ENCODE results near the gene MPIG6B. TPM values are rescaled to one million over a fixed set of nuclear protein-coding genes. Genes with fewer than 3 reads are reported as not detected.
A peak's percentile ranks its signal among the peaks of the same experiment; 100 is the strongest.

MPIG6B gene
- total RNA-seq, 4 donors from 2014 or later, result 1.6 to 4.6 (median 4.5) TPM

- no peak for TF ChIP-seq POLR2AphosphoS5 (IDR thresholded peaks at IDR 0.05)
- H3K36me3 ChIP-seq, result peaks cover 40% of the 10 kb centered on the region
- peak overlapping the region; percentile 89 for H3K27ac ChIP-seq
- peak overlapping the region; percentile 75 for H3K4me3 ChIP-seq
- 8% methylated on average over 2 of the region's 2 CpGs for WGBS
- no peaks in the 10 kb centered on the region for H3K9me3 ChIP-seq
- peak in 1 of 2 donors; percentile 77 for DNase-seq (ENCODE audit: low spot score in 2 of 2)
- no peaks in the 10 kb centered on the region for H3K27me3 ChIP-seq
- peaks cover 78% of the 10 kb centered on the region for H3K4me1 ChIP-seq
These were observed 11.2 kb downstream of the MPIG6B start for GRCh38 chr6:31734247-31734820.

- Histone ChIP-seq H3K27me3 (no peaks in the 10 kb centered on the region), H3K36me3 (peaks cover 40% of the 10 kb centered on the region), H3K9me3 (no peaks in the 10 kb centered on the region), H3K4me3 (peak overlapping the region; percentile 75), H3K27ac (peak overlapping the region; percentile 89), H3K4me1 (peaks cover 77% of the 10 kb centered on the region)
- no peak for TF ChIP-seq EP300 (IDR thresholded peaks at IDR 0.05)
- TF ChIP-seq, protein P1, sequence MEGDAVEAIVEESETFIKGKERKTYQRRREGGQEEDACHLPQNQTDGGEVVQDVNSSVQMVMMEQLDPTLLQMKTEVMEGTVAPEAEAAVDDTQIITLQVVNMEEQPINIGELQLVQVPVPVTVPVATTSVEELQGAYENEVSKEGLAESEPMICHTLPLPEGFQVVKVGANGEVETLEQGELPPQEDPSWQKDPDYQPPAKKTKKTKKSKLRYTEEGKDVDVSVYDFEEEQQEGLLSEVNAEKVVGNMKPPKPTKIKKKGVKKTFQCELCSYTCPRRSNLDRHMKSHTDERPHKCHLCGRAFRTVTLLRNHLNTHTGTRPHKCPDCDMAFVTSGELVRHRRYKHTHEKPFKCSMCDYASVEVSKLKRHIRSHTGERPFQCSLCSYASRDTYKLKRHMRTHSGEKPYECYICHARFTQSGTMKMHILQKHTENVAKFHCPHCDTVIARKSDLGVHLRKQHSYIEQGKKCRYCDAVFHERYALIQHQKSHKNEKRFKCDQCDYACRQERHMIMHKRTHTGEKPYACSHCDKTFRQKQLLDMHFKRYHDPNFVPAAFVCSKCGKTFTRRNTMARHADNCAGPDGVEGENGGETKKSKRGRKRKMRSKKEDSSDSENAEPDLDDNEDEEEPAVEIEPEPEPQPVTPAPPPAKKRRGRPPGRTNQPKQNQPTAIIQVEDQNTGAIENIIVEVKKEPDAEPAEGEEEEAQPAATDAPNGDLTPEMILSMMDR (IDR thresholded peaks at IDR 0.05), result no peak
- TF ChIP-seq POLR2A (IDR thresholded peaks at IDR 0.05), result peak in 1 of 2 donors; percentile 6
- TF ChIP-seq POLR2AphosphoS5 (IDR thresholded peaks at IDR 0.05), result peak in 1 of 3 donors; percentile 18
- no peak for DNase-seq (ENCODE audit: low spot score in 2 of 2)
- WGBS, result 0% methylated on average over 18 of the region's 18 CpGs
These were observed 11.7 kb downstream of the MPIG6B start for GRCh38 chr6:31734821-31735406.

GRCh38 chr6:31736021-31736767 lies 13.0 kb downstream of the MPIG6B start, which contains the start of gene CLIC1:
TSS of gene CLIC1 (minus strand) at chr6:31736530. CDS start at chr6:31736300, 230 bp downstream.
- no peak for TF ChIP-seq EP300 (IDR thresholded peaks at IDR 0.05)
- peak; percentile 88 to 89 for TF ChIP-seq POLR2A (IDR thresholded peaks at IDR 0.05)
- peak; percentile 11 to 79 (median 69) for TF ChIP-seq POLR2AphosphoS5 (IDR thresholded peaks at IDR 0.05)
- TF ChIP-seq, protein P1 (IDR thresholded peaks at IDR 0.05), result no peak
- WGBS, result 0% methylated on average over 13 of the region's 24 CpGs
- H3K27me3 ChIP-seq, result no peaks in the 10 kb centered on the region
- H3K4me1 ChIP-seq, result peaks cover 74% of the 10 kb centered on the region
- peak within 1 kb of the TSS; percentile 89 for H3K27ac ChIP-seq
- peak; percentile 95 for DNase-seq (ENCODE audit: low spot score in 2 of 2)
- no peaks in the 10 kb centered on the region for H3K9me3 ChIP-seq
- H3K4me3 ChIP-seq, result peak within 1 kb of the TSS; percentile 75
- peaks cover 31% of the 10 kb centered on the region for H3K36me3 ChIP-seq

GRCh38 chr6:31736768-31737314 lies 13.7 kb downstream of the MPIG6B start:
- Histone ChIP-seq H3K4me3 (peak overlapping the region; percentile 75), H3K27me3 (no peaks in the 10 kb centered on the region), H3K9me3 (no peaks in the 10 kb centered on the region), H3K27ac (peak overlapping the region; percentile 89), H3K4me1 (peaks cover 71% of the 10 kb centered on the region), H3K36me3 (peaks cover 24% of the 10 kb centered on the region)
- DNase-seq (ENCODE audit: low spot score in 2 of 2), result no peak
- 35% methylated on average over 10 of the region's 10 CpGs for WGBS
- TF ChIP-seq, protein P1 (IDR thresholded peaks at IDR 0.05), result no peak
- no peak for TF ChIP-seq POLR2A (IDR thresholded peaks at IDR 0.05)
- no peak for TF ChIP-seq POLR2AphosphoS5 (IDR thresholded peaks at IDR 0.05)
- TF ChIP-seq EP300 (IDR thresholded peaks at IDR 0.05), result no peak

DNA sequence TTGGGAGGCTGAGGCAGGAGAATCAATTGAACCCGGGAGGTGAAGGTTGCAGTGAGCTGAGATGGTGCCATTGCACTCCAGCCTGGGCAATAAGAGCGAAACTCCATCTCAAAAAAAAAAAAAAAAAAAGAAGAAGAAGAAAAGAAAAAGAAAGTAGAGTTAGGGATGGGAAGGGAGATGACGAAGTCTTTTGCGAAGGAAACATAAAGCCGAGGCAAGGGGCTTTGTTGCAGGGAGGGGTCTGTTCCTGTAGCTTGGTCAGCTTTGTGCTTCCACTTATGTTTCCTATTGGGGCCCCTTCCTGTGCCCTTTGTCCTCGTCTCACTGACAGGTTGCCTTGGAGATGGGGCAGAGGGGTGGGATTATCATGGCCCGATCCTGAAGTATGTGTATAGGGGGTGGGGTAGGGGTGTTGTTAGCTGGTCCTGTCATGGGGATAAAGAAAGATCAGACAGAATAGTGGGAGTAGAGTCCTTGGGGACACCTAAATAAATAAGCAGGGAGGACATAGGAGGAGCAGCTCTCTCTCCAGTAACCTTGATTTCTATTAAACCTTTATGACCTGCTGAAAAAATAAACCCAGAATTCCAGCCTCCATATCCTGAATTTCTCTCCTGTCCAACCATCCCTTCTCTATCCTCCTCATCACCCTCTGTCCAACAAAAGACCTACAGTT lies 14.3 kb downstream of the MPIG6B start:
- no peak for DNase-seq (ENCODE audit: low spot score in 2 of 2)
- Histone ChIP-seq H3K4me1 (peaks cover 69% of the 10 kb centered on the region), H3K4me3 (no peak overlapping the region), H3K36me3 (peaks cover 22% of the 10 kb centered on the region), H3K27me3 (no peaks in the 10 kb centered on the region), H3K27ac (peak overlapping the region; percentile 89), H3K9me3 (no peaks in the 10 kb centered on the region)
- WGBS, result 60% methylated on average over 7 of the region's 7 CpGs
- no peak for TF ChIP-seq EP300 (IDR thresholded peaks at IDR 0.05)
- no peak for TF ChIP-seq POLR2A (IDR thresholded peaks at IDR 0.05)
- no peak for TF ChIP-seq POLR2AphosphoS5 (IDR thresholded peaks at IDR 0.05)
- TF ChIP-seq, protein P1 (IDR thresholded peaks at IDR 0.05), result no peak

Data from suprapubic skin (tissue), 4 donors.